ENCODE data around the gene TTC8.

- TF ChIP-seq POLR2A (IDR thresholded peaks at IDR 0.05) (no peak), POLR2AphosphoS5 (IDR thresholded peaks at IDR 0.05) (no peak), EP300 (IDR thresholded peaks at IDR 0.05) (no peak)
- TF ChIP-seq, protein P1, sequence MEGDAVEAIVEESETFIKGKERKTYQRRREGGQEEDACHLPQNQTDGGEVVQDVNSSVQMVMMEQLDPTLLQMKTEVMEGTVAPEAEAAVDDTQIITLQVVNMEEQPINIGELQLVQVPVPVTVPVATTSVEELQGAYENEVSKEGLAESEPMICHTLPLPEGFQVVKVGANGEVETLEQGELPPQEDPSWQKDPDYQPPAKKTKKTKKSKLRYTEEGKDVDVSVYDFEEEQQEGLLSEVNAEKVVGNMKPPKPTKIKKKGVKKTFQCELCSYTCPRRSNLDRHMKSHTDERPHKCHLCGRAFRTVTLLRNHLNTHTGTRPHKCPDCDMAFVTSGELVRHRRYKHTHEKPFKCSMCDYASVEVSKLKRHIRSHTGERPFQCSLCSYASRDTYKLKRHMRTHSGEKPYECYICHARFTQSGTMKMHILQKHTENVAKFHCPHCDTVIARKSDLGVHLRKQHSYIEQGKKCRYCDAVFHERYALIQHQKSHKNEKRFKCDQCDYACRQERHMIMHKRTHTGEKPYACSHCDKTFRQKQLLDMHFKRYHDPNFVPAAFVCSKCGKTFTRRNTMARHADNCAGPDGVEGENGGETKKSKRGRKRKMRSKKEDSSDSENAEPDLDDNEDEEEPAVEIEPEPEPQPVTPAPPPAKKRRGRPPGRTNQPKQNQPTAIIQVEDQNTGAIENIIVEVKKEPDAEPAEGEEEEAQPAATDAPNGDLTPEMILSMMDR (IDR thresholded peaks at IDR 0.05) = no peak
Measured at GRCh38 chr14:88804477-88804876, 20.0 kb upstream of the TTC8 start.

All from upper lobe of left lung (tissue), 4 donors.